Fibroblast of skin of scalp (primary cell): ENCODE data around the gene FBXO21.

Experiments
- DNase-seq: peaks from one replicate; pipeline ENCODE4 v3.0.0-alpha.2; 2013

FBXO21 gene

GRCh38 chr12:117162167-117162539, 28.1 kb downstream of the FBXO21 start:
- DNase-seq = no peak

GRCh38 chr12:117161460-117162166, 28.7 kb downstream of the FBXO21 start:
- DNase-seq = no peak

GRCh38 chr12:117159674-117160073, 30.6 kb downstream of the FBXO21 start:
- no peak for DNase-seq

- DNase-seq = no peak
Measured at GRCh38 chr12:117158911-117159553, 31.2 kb downstream of the FBXO21 start.

- DNase-seq = no peak
Measured at GRCh38 chr12:117158096-117158495, 32.2 kb downstream of the FBXO21 start.

GRCh38 chr12:117155278-117156060, 34.8 kb downstream of the FBXO21 start:
- DNase-seq = peak; percentile 29

- DNase-seq = no peak
Measured at GRCh38 chr12:117152793-117153775, 37.2 kb downstream of the FBXO21 start.

GRCh38 chr12:117151403-117152031, 38.8 kb downstream of the FBXO21 start:
- peak; percentile 8 for DNase-seq

GRCh38 chr12:117149431-117149830, 40.8 kb downstream of the FBXO21 start:
- DNase-seq = no peak

- peak; percentile 18 for DNase-seq
Measured at GRCh38 chr12:117148642-117149041, 41.6 kb downstream of the FBXO21 start.

GRCh38 chr12:117147639-117148038, 42.6 kb downstream of the FBXO21 start:
- no peak for DNase-seq

GRCh38 chr12:117145597-117146154, 44.6 kb downstream of the FBXO21 start:
- no peak for DNase-seq

- no peak for DNase-seq
Measured at GRCh38 chr12:117144599-117144998, 45.7 kb downstream of the FBXO21 start.

GRCh38 chr12:117143008-117143532, 47.2 kb downstream of the FBXO21 start:
- peak; percentile 24 for DNase-seq

GRCh38 chr12:117142094-117142493, 48.2 kb downstream of the FBXO21 start:
- DNase-seq = no peak

- DNase-seq = no peak
Measured at GRCh38 chr12:117141097-117141898, 49.0 kb downstream of the FBXO21 start.

- DNase-seq = no peak
Measured at GRCh38 chr12:117140397-117141096, 49.7 kb downstream of the FBXO21 start.

GRCh38 chr12:117139025-117139717, 51.1 kb downstream of the FBXO21 start:
- no peak for DNase-seq

- DNase-seq = no peak
Measured at GRCh38 chr12:117134721-117135120, 55.5 kb downstream of the FBXO21 start.
